ENCODE results near the gene HTR3C.
"Not testable (repeated sequence)": the region's sequence is repeated elsewhere in the genome, so short reads cannot be mapped to it uniquely, and the experiment has no call there.

DNA sequence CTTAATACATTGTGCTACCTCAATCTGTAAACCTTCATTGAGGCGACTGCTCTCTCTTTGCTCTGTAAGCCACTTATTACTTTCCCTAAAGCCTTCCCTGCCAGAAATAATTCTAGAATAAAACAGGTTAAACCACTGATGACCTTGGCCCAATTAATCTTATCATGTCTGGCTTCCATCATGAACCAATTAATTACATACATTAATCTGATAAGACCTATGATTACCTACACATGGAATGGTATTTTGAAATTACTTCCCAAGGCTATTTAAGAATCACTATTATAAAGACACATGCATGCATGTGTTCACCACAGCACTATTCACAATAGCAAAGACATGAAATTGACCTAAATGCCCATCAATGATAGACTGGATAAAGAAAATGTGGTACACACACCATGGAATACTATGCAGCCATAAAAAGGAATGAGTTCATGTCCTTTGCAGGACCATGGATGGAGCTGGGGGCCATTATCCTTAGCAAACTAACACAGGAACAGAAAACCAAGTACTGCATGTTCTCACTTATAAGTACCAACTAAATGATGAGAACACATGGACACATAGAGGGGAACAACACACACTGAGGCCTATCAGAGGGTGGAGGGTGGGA lies 24.5 kb upstream of the HTR3C start:
- TF ChIP-seq, protein P1, sequence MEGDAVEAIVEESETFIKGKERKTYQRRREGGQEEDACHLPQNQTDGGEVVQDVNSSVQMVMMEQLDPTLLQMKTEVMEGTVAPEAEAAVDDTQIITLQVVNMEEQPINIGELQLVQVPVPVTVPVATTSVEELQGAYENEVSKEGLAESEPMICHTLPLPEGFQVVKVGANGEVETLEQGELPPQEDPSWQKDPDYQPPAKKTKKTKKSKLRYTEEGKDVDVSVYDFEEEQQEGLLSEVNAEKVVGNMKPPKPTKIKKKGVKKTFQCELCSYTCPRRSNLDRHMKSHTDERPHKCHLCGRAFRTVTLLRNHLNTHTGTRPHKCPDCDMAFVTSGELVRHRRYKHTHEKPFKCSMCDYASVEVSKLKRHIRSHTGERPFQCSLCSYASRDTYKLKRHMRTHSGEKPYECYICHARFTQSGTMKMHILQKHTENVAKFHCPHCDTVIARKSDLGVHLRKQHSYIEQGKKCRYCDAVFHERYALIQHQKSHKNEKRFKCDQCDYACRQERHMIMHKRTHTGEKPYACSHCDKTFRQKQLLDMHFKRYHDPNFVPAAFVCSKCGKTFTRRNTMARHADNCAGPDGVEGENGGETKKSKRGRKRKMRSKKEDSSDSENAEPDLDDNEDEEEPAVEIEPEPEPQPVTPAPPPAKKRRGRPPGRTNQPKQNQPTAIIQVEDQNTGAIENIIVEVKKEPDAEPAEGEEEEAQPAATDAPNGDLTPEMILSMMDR (IDR thresholded peaks at IDR 0.05; ENCODE audit: low read length) = not testable (repeated sequence)
- not testable (repeated sequence) for TF ChIP-seq EZH2phosphoT487 (IDR thresholded peaks at IDR 0.05; ENCODE audit: low read length)
